HCT116 (cell line): Measurements from ENCODE around the gene TSC22D3. TPM values are rescaled to one million over a fixed set of nuclear protein-coding genes. Genes with fewer than 3 reads are reported as not detected.

Source experiments
- ATAC-seq: fragments of 200-7000 bp; cut with Tn5 transposase; 2 replicates; pipeline ENCODE4 v1.9.1; 2020; ENCODE audit warnings: mild to moderate bottlenecking, moderate library complexity
- BruUV-seq: library from RNA; stranded (reverse); fragments of 400-500 nt; replicated peaks from 2 replicates; lab custom pipeline; 2021; lab: Mats Ljungman, UMichigan
- CTCF ChIA-PET: fragments of 300-600 bp; sonication (Branson Sonifier 250); formaldehyde crosslinking; loops from one replicate; lab custom pipeline; 2021; ENCODE audit warnings: antibody characterized with exemption; lab: Charles Lee
- POLR2A ChIA-PET: fragments of 300-600, 350-600 bp; sonication (Branson Sonifier 250); formaldehyde crosslinking; loops from one replicate; lab custom pipeline; 2021; ENCODE audit warnings: antibody characterized with exemption; lab: Charles Lee
- RAD21 ChIA-PET, 2 experiments: fragments of 300-600 bp; sonication (Branson Sonifier 250); formaldehyde crosslinking; loops; one replicate each; lab custom pipeline; 2023; ENCODE audit warnings: low total read pairs in 2 of 2; ENCODE audit not compliant: uncharacterized antibody in 2 of 2, unreplicated experiment in 2 of 2, low non-redundant PET in 1 of 2; lab: Charles Lee
- DNase-seq: peaks from one replicate; pipeline ENCODE4 v3.0.0-alpha.2; 2010; ENCODE audit warnings: low read depth, low spot score
- H2AFZ ChIP-seq: fragments of 200-600 bp; shearing (Covaris generic), sonication (generic); 2 replicates; pipeline ENCODE4 v1.6.1; 2017; ENCODE audit warnings: low read depth, mixed run types, mixed read lengths, antibody characterized with exemption, low read length; ENCODE audit not compliant: poor library complexity, severe bottlenecking
- H3K27ac ChIP-seq: 2 replicates; pipeline ENCODE4 v1.5.1; 2012; ENCODE audit warnings: low read depth, low read length
- H3K27me3 ChIP-seq: fragments of 200-600 bp; sonication (generic); 2 replicates; pipeline ENCODE4 v1.6.1; 2016; ENCODE audit warnings: mixed run types, low read length, mixed read lengths; ENCODE audit not compliant: insufficient read depth
- H3K36me3 ChIP-seq, 2 experiments: fragments of 200-500 bp in 1 of 2; fragments of 200-600 bp in 1 of 2; sonication (Bioruptor generic) in 1 of 2; sonication (generic) in 1 of 2; 2 replicates each; pipeline versions ENCODE4 v1.5.1 to v1.6.1; 2014 to 2016; ENCODE audit warnings: low read length in 2 of 2, inconsistent platforms in 1 of 2, mixed read lengths in 1 of 2, mixed run types in 1 of 2; ENCODE audit not compliant: insufficient read depth in 2 of 2, control insufficient read depth in 1 of 2
- H3K4me1 ChIP-seq, 2 experiments: fragments of 200-600 bp in 1 of 2; sonication (generic) in 1 of 2; 2 replicates each; pipeline versions ENCODE4 v1.5.1 to v1.6.1; 2012 to 2017; ENCODE audit warnings: low read length in 2 of 2, inconsistent platforms in 1 of 2, mild to moderate bottlenecking in 1 of 2, mixed read lengths in 1 of 2, mixed run types in 1 of 2, moderate library complexity in 1 of 2; ENCODE audit not compliant: insufficient read depth in 2 of 2, control insufficient read depth in 1 of 2
- H3K4me2 ChIP-seq: fragments of 200-600 bp; sonication (generic); 2 replicates; pipeline ENCODE4 v1.6.1; 2017; ENCODE audit warnings: mixed run types, low read length, mixed read lengths
- H3K4me3 ChIP-seq, 2 experiments: fragments of 200-600 bp in 1 of 2; sonication (generic) in 1 of 2; replicated peaks in 1 of 2; 2 replicates each; pipeline ENCODE4 v1.5.1; 2011 to 2016; ENCODE audit warnings: low read length in 2 of 2, control low read depth in 1 of 2, low read depth in 1 of 2, mild to moderate bottlenecking in 1 of 2, mixed read lengths in 1 of 2, mixed run types in 1 of 2
- H3K79me2 ChIP-seq: fragments of 200-600 bp; sonication (generic); 2 replicates; pipeline ENCODE4 v1.6.1; 2017; ENCODE audit warnings: mild to moderate bottlenecking, mixed run types, low read length, moderate library complexity, mixed read lengths; ENCODE audit not compliant: insufficient read depth
- H3K9ac ChIP-seq: fragments of 200-600 bp; sonication (generic); 2 replicates; pipeline ENCODE4 v1.6.1; 2016; ENCODE audit warnings: low read length, mixed read lengths
- H3K9me2 ChIP-seq: fragments of 200-600 bp; sonication (generic), shearing (Covaris generic); 2 replicates; pipeline ENCODE4 v1.6.1; 2017; ENCODE audit warnings: mixed run types, mild to moderate bottlenecking, moderate library complexity; ENCODE audit not compliant: insufficient read depth
- H3K9me3 ChIP-seq, 2 experiments: fragments of 200-500 bp in 1 of 2; fragments of 200-600 bp in 1 of 2; sonication (Bioruptor generic) in 1 of 2; sonication (generic) in 1 of 2; 2 replicates each; pipeline ENCODE4 v1.6.1; 2014 to 2017; ENCODE audit warnings: low read length in 2 of 2, mixed read lengths in 2 of 2, inconsistent platforms in 1 of 2, low read depth in 1 of 2, mild to moderate bottlenecking in 1 of 2, mixed run types in 1 of 2, moderate library complexity in 1 of 2; ENCODE audit not compliant: control insufficient read depth in 1 of 2, insufficient read depth in 1 of 2
- H4K20me1 ChIP-seq: fragments of 200-600 bp; sonication (generic), shearing (Covaris generic); 2 replicates; pipeline ENCODE4 v1.6.1; 2017; ENCODE audit warnings: mixed run types, mild to moderate bottlenecking, moderate library complexity; ENCODE audit not compliant: insufficient read depth
- CBX3 ChIP-seq: IDR thresholded peaks from 2 replicates; pipeline ENCODE4 v1.6.1; 2012; ENCODE audit warnings: low read depth
- CEBPB ChIP-seq: IDR thresholded peaks from 2 replicates; pipeline ENCODE4 v1.6.1; 2012; ENCODE audit warnings: low read depth
- EGR1 ChIP-seq: IDR thresholded peaks from 2 replicates; pipeline ENCODE4 v1.6.1; 2012; ENCODE audit warnings: low read depth
- ELF1 ChIP-seq: IDR thresholded peaks from 2 replicates; pipeline ENCODE4 v1.6.1; 2012; ENCODE audit warnings: low read depth, borderline replicate concordance
- EZH2 ChIP-seq: fragments of 200-600 bp; sonication (generic); IDR thresholded peaks from 2 replicates; pipeline ENCODE4 v1.6.1; 2017; ENCODE audit warnings: antibody characterized with exemption, mixed run types
- FOSL1 ChIP-seq: IDR thresholded peaks from 2 replicates; pipeline ENCODE4 v1.6.1; 2012; ENCODE audit warnings: low read depth
- POLR2A ChIP-seq: IDR thresholded peaks from 2 replicates; pipeline ENCODE4 v1.7.0; 2011; ENCODE audit warnings: borderline replicate concordance; ENCODE audit not compliant: insufficient read depth, insufficient read length; ENCODE audit errors: extremely low read depth
- POLR2AphosphoS5 ChIP-seq: IDR thresholded peaks from 2 replicates; pipeline ENCODE4 v1.6.1; 2011; ENCODE audit warnings: mild to moderate bottlenecking, low read depth, low read length, moderate library complexity
- RAD21 ChIP-seq: IDR thresholded peaks from 2 replicates; pipeline ENCODE4 v1.6.1; 2012; ENCODE audit warnings: low read depth, mild to moderate bottlenecking
- SIN3A ChIP-seq: IDR thresholded peaks from 2 replicates; pipeline ENCODE4 v1.6.1; 2012; ENCODE audit warnings: low read depth
- SP1 ChIP-seq: IDR thresholded peaks from 2 replicates; pipeline ENCODE4 v1.6.1; 2012; ENCODE audit warnings: low read depth
- SRF ChIP-seq: IDR thresholded peaks from 2 replicates; pipeline ENCODE4 v1.6.1; 2012; ENCODE audit warnings: low read depth
- TCF7L2 ChIP-seq: IDR thresholded peaks from 2 replicates; pipeline ENCODE4 v1.7.0; 2011; ENCODE audit warnings: borderline replicate concordance, inconsistent platforms; ENCODE audit not compliant: insufficient read depth, insufficient read length; ENCODE audit errors: extremely low read depth
- ZFX ChIP-seq: fragments of 450-650 bp; IDR thresholded peaks from 2 replicates; pipeline ENCODE4 v1.6.1; 2017
- ZNF274 ChIP-seq: fragments of 200-500 bp; sonication (Bioruptor generic); IDR thresholded peaks from 2 replicates; pipeline ENCODE4 v1.6.1; 2014; ENCODE audit warnings: mild to moderate bottlenecking, low read depth, low read length, inconsistent platforms
- intact Hi-C: fragments of 100-400 bp; cut with micrococcal nuclease; formaldehyde crosslinking; loops from 2 replicates; pipeline ENCODE4 v1.10.0; 2022
- total RNA-seq: library from RNA; stranded (reverse); gene quantifications from one replicate; pipeline ENCODE4 v1.2.1, GENCODE V29; 2021; ENCODE audit not compliant: unreplicated experiment
- TF ChIP-seq, protein P1 (sequence below): IDR thresholded peaks from 2 replicates; pipeline ENCODE4 v1.6.1; 2012; ENCODE audit warnings: low read depth
- TF ChIP-seq, protein P2 (sequence below): IDR thresholded peaks from 2 replicates; pipeline ENCODE4 v1.6.1; 2012
- TF ChIP-seq, protein P3 (sequence below): IDR thresholded peaks from 2 replicates; pipeline ENCODE4 v1.6.1; 2012

TSC22D3 gene
- total RNA-seq, 1 experiment from 2014 or later: 24.6 TPM

DNA sequence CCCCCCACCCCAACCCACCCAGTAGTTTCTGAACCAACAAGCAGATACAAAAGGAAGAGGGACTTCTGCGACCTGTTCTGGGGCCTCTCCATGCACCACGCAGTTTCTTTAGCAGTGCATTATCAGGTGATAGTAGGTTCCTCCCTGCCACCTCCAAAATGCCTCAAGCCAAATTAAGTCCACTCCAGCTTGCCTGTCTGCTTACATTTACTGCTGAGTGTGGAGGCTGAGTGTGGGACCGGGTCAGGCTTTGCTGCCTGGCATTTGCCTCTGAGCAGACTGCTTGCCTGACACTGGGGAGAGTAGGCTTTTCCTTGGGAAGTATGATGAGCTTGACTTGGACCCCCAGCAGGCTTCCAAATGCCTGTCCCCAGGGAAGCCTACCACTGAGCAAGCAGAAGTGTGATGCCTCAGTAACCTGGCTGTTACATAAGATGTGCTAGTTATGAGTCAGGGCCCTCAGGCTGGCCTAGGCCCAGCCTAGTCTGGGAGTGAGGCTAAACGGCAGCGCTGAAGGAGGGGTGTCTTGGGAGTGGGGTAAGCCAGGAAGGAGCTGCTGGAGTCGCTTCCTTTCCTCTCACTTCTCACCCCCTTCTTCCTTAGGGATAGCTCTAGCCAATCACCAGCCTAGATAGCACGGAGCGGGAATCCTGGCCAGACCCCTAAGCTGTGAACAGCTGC is 9.0 kb downstream of the TSC22D3 start:
- Histone ChIP-seq H3K4me2 (no peak overlapping the region), H3K27ac (no peak overlapping the region), H3K9ac (no peak overlapping the region), H3K9me2 (no peaks in the 10 kb centered on the region), H3K4me3 (no peak overlapping the region), H2AFZ (no peak overlapping the region), H4K20me1 (no peaks in the 10 kb centered on the region), H3K4me1 (no peaks in the 10 kb centered on the region), H3K79me2 (no peaks in the 10 kb centered on the region), H3K36me3 (no peaks in the 10 kb centered on the region), H3K9me3 (no peaks in the 10 kb centered on the region), H3K27me3 (no peaks in the 10 kb centered on the region)
- DNase-seq (no peak), ATAC-seq (no peak)
- POLR2A ChIA-PET: interaction anchor here (0.6 kb wide), 1 partner anchor 89 kb away, joined by 4 read pairs; no protein-coding TSS in a partner anchor
- intact Hi-C loops: no loop called here
- RAD21 ChIA-PET: no interaction called here
- CTCF ChIA-PET: interaction anchor here (1.3 kb wide), 1 partner anchor 10 kb away, joined by 4 read pairs; the partner anchor contains the start of gene NCBP2L
- BruUV-seq: no TSS peak
- TF ChIP-seq EZH2: no peak
- TF ChIP-seq EGR1: no peak
- TF ChIP-seq SIN3A: no peak
- TF ChIP-seq, protein P1, sequence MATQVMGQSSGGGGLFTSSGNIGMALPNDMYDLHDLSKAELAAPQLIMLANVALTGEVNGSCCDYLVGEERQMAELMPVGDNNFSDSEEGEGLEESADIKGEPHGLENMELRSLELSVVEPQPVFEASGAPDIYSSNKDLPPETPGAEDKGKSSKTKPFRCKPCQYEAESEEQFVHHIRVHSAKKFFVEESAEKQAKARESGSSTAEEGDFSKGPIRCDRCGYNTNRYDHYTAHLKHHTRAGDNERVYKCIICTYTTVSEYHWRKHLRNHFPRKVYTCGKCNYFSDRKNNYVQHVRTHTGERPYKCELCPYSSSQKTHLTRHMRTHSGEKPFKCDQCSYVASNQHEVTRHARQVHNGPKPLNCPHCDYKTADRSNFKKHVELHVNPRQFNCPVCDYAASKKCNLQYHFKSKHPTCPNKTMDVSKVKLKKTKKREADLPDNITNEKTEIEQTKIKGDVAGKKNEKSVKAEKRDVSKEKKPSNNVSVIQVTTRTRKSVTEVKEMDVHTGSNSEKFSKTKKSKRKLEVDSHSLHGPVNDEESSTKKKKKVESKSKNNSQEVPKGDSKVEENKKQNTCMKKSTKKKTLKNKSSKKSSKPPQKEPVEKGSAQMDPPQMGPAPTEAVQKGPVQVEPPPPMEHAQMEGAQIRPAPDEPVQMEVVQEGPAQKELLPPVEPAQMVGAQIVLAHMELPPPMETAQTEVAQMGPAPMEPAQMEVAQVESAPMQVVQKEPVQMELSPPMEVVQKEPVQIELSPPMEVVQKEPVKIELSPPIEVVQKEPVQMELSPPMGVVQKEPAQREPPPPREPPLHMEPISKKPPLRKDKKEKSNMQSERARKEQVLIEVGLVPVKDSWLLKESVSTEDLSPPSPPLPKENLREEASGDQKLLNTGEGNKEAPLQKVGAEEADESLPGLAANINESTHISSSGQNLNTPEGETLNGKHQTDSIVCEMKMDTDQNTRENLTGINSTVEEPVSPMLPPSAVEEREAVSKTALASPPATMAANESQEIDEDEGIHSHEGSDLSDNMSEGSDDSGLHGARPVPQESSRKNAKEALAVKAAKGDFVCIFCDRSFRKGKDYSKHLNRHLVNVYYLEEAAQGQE: no peak
- TF ChIP-seq CEBPB: no peak
- TF ChIP-seq FOSL1: no peak
- no peak for TF ChIP-seq POLR2A
- no peak for TF ChIP-seq SRF
- no peak for TF ChIP-seq POLR2AphosphoS5
- no peak for TF ChIP-seq SP1
- no peak for TF ChIP-seq ZNF274
- no peak for TF ChIP-seq RAD21
- TF ChIP-seq, protein P2, sequence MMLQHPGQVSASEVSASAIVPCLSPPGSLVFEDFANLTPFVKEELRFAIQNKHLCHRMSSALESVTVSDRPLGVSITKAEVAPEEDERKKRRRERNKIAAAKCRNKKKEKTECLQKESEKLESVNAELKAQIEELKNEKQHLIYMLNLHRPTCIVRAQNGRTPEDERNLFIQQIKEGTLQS: no peak
- TF ChIP-seq ELF1: no peak
- TF ChIP-seq, protein P3, sequence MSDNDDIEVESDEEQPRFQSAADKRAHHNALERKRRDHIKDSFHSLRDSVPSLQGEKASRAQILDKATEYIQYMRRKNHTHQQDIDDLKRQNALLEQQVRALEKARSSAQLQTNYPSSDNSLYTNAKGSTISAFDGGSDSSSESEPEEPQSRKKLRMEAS: no peak
- no peak for TF ChIP-seq TCF7L2
- TF ChIP-seq CBX3: no peak
- no peak for TF ChIP-seq ZFX
